Measurements from ENCODE around the gene CCL4.
"Not testable (repeated sequence)": the region's sequence is repeated elsewhere in the genome, so short reads cannot be mapped to it uniquely, and the experiment has no call there.

CCL4 gene

GRCh38 chr17:36103401-36103975 lies at the start of gene CCL4:
TSS of gene CCL4 (plus strand) at chr17:36103827. CDS start at chr17:36103906, 79 bp downstream.
- DNase-seq (ENCODE audit: low read depth in 2 of 2), result peak in 1 of 2 experiments; percentile 20

DNA sequence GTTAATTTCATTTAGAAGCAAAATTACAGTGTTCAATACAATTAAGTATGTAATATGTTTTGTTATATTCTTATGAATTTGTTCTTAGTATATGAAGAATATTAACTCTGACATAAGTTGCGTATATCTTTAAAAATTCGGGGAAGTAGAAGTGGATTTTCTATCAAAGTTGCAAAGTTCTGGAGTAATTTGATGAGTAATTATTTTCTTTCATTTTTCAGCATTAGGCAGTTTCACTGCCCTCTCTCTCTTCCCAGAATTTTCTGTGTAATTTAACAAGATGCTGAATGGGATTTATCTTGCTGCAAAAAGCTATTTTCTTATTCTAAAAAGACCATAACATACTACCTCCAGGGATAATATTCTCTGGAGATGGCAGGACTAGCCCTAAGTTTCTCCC lies 48.5 kb upstream of the CCL4 start:
- DNase-seq (ENCODE audit: low read depth in 2 of 2), result no peak

- no peak for DNase-seq (ENCODE audit: low read depth in 2 of 2)
These were observed 47.6 kb upstream of the CCL4 start for GRCh38 chr17:36055921-36056520.

DNA sequence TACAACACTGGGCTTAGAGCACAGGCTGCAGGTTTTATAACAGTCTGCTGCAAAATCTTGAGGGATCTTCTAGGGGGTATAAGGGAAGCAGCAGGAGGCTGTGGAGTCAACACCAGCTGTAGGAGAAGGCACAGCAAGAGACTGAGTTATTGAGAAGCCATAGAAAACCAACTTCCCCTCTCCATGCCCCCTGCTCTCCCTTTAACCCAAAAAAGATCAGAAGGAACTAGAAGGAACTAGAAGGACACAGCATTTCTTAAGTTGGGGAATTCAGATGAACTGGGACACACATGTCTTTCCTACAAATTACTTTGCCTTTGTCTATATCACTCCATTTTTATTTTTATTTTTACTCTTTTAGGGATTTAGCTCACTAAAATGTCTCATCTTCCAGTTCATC lies 45.7 kb upstream of the CCL4 start:
- no peak for DNase-seq (ENCODE audit: low read depth in 2 of 2)

DNA sequence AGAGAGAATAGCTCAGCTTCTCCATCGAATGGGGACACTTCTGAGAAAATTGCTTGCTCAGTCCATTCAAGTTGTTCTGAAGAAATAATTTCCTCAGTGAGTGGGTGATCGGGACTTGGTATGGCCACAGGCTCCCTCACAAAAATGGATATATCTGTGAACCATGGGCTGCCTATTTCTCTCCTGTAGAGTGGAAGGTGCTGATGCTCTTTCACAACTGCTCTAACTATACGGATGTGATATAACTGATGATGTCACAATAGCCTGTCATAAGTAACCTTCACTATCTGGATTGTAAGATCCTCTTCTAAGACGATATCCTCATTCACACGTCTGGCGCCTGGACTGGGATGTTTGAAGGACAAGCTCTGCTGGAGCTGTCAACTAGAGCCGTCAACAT lies 44.2 kb upstream of the CCL4 start:
- DNase-seq (ENCODE audit: low read depth in 2 of 2), result no peak

DNA sequence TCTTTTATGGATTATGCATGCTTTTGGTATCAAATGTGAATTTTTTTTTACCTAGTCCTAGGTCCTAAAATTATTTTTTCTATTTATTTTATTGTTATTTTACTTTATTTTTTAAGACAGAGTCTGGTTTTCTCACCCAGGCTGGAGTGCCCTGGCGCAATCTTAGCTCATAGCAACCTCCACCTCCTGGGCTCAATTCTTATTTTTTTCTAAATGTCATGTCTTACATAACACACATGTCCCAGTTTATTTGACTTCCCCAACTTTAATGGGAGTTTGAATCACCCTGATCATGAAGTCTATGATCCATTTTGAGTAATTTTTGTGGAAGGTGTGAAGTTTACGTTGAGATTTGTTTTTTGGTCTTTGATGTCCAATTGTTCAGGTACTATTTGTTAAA lies 42.8 kb upstream of the CCL4 start:
- no peak for DNase-seq (ENCODE audit: low read depth in 2 of 2)

GRCh38 chr17:36063786-36064541 lies 39.7 kb upstream of the CCL4 start, which contains the start of gene CCL18:
TSS of gene CCL18 (plus strand) at chr17:36064272. CDS start at chr17:36064343, 71 bp downstream.
- no peak for DNase-seq (ENCODE audit: low read depth in 2 of 2)

DNA sequence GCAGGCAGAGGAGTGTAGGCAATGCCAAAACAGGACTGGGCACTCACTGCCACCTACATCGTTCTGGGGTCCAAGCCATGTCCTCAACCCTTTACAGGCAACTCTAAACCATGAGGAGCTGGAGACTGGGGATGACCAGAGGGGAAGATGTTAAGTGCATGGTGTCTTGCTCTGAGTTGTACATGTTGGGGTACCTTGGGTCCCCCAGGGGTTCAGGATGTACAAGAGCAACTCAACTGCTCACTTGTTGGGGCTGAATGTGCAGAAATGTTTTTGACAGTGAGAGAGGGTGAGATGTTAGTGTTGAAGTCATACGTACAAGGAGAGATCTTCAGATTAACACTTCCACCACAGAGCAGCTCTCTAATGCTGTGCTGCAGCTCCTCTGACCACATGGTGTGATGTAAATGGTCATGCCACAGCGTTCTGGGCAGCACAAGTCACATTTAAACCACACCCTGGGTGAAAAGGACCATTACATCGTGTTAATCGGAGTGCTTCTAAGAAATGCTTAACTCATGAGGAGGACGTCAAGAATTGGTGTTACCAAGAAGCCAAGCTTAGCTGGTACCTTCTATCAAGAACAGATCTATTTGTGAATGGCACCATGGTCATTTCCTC lies 37.2 kb upstream of the CCL4 start:
- no peak for DNase-seq (ENCODE audit: low read depth in 2 of 2)

DNA sequence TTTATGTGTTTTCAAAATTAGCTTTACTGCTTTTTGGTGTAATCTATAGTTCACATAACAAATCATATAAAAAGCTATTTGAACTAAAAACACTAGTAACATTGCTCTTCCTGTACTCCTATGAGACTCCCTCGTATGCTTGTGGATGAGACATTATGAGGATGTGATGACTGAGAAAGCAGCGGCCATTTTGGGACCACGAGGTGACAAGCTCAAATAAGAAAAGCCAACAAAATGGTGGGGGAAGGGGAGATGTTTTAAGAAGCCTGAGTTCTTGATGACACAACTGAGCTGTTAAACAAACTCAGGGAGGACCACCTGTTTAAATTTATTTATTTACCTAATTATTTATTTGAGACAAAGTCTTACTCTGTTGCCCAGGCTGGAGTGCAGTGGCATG lies 35.1 kb upstream of the CCL4 start:
- no peak for DNase-seq (ENCODE audit: low read depth in 2 of 2)

GRCh38 chr17:36069136-36069535 lies 34.5 kb upstream of the CCL4 start:
- DNase-seq (ENCODE audit: low read depth in 2 of 2), result no peak

- DNase-seq (ENCODE audit: low read depth in 2 of 2), result no peak
These were observed 33.2 kb upstream of the CCL4 start for GRCh38 chr17:36070427-36070826.

DNA sequence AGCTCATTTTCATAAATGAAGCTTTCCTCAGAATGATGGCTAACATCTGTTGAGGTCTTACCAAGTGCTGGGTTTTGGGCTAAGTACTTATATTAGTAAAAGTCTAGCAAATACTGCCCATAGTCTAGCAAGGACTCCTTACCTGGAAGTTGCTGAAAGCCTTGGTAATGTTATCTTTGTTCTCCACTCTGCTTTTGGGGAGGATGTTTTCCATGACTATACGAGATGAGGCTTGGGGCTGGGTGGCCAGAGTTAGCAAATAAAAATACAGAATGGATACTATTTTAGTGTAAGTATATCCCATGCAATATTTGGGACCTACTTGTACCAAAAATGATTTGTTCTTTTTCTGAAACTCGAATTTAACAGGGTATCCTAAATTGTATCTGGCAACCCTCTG lies 31.9 kb upstream of the CCL4 start:
- no peak for DNase-seq (ENCODE audit: low read depth in 2 of 2)

DNA sequence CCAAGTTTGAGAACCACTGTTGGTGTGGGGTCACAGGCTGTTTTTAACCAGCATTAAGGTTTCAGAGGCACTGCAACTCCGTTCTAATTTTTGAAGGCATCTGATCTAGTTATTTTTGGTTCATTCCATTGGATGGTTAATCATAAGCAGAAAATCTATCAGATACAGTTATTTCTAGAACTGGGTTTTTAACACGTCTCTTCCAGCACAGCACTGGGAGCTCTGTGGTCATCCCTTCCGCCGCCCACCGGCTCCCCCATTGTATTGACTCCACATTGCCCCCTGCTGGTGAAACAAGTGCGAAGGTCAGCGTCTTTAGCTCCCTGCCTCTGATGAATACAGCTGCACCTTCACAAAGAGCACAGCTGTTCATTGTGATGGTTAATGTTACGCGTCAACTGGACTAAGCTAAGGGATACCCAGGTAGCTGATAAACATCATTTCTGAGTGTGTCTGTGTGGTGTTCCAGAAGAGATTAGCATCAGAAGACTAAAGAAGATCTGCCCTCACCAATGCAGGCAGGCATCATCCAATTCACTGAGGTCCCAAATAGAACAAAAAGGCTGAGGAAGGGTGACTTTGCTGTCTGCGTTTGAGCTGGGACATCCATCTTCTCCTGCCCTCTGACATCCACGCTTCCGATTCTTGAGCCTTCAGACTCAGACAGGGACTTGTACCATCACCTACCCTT lies 31.1 kb upstream of the CCL4 start:
- peak; percentile 37 to 73 for DNase-seq (ENCODE audit: low read depth in 2 of 2)

DNA sequence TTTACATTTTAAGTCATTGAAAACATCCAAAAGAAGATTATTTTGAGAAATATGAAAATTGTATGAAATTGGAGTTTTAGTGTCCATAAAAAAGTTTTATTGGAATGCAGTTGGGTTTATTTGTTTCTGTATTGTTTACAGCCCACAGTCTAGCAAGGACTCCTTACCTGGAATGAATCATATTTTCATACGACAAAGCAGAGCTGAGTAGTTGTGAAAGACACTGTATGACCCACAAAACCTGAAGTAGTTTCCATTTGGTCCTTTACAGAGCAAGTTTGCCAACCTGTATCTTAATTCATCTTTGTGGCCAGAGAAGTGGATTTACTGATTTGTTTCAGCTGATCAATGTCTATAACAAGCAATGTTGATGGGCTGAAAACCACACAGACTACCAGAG lies 29.3 kb upstream of the CCL4 start:
- no peak for DNase-seq (ENCODE audit: low read depth in 2 of 2)

- DNase-seq (ENCODE audit: low read depth in 2 of 2), result not testable (repeated sequence)
These were observed 21.8 kb upstream of the CCL4 start for GRCh38 chr17:36081681-36082471.

GRCh38 chr17:36082482-36083120 lies 21.0 kb upstream of the CCL4 start:
- not testable (repeated sequence) for DNase-seq (ENCODE audit: low read depth in 2 of 2)

DNA sequence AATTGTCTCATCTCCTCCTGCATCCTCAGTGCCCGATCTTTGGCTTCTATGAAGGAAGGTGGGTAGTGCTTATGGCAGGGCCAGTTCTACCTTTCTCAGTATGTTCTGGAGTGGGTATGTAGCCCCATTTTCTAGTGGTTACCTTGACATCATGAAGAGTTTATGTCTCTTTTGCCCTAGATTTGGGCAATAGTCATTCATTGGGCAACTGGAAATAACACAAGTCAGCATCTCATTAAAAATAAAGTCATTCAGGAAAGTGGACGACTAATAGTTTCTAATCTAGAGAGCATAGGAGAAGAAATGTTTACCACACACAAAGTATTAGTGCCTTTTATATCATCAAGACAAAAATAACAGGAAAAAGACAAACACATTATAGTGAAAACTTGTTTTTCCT lies 19.9 kb upstream of the CCL4 start:
- DNase-seq (ENCODE audit: low read depth in 2 of 2), result not testable (repeated sequence)

DNA sequence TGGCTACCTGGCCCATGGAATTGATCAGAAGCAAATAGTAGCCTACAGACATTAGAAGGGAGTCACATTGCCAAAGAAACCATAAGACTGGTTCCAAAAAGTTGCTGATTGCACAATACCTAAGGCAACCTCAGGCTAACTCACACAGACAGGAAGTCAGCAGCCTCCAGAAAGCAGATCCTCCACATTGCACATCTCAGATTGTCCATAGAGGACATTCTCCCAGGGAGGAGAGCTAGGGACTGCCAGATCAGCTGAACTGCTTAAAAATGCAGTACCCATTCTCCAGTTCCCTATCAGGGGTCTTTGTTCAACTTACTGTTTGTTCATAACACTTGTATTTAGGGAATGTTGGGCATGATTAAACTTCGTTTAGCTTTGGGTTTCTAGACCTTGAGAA lies 17.9 kb upstream of the CCL4 start:
- DNase-seq (ENCODE audit: low read depth in 2 of 2), result no peak

- no peak for DNase-seq (ENCODE audit: low read depth in 2 of 2)
These were observed 16.8 kb upstream of the CCL4 start for GRCh38 chr17:36086791-36087190.

DNA sequence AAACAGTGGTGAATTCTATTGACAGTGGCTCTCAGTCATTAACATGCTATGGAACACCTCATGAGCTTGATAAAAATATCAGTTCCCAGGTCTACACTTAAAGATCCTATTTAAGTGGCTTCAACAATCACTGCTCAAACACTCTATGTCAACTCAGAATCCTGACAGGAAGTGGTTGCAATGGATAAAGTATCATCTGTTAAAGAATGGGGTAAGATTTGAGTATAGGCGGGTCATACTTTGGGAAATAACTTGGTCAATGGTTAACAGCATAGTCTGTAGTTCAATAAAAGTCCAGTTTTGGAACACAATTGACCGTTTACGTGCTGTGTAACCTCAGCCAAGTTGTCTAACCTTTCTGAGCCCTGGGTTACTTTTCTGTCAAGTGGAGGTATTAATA lies 16.2 kb upstream of the CCL4 start:
- not testable (repeated sequence) for DNase-seq (ENCODE audit: low read depth in 2 of 2)
